ENCODE results near the gene KLK10.

The KLK10 gene

GRCh38 chr19:51025809-51026553, 6.5 kb upstream of the KLK10 start:
- DNase-seq: no peak

- no peak for DNase-seq
Measured at GRCh38 chr19:51025401-51025800, 5.9 kb upstream of the KLK10 start.

GRCh38 chr19:51024924-51025323, 5.4 kb upstream of the KLK10 start:
- peak; percentile 25 to 46 for DNase-seq

- no peak for DNase-seq
Measured at GRCh38 chr19:51023946-51024345, 4.4 kb upstream of the KLK10 start.

- no peak for DNase-seq
Measured at GRCh38 chr19:51022526-51022925, 3.0 kb upstream of the KLK10 start.

GRCh38 chr19:51020988-51021651, 1.6 kb upstream of the KLK10 start:
- peak; percentile 84 to 89 for DNase-seq

GRCh38 chr19:51018745-51019543, 565 bp downstream of the KLK10 start:
- DNase-seq: peak in 1 of 2 experiments; percentile 39

- DNase-seq: peak; percentile 38 to 81
Measured at GRCh38 chr19:51016798-51017683, 2.5 kb downstream of the KLK10 start.

GRCh38 chr19:51015691-51016267, 3.7 kb downstream of the KLK10 start:
- no peak for DNase-seq

GRCh38 chr19:51014242-51014641, 5.3 kb downstream of the KLK10 start:
- DNase-seq: no peak

- DNase-seq: no peak
Measured at GRCh38 chr19:51012661-51013190, 6.8 kb downstream of the KLK10 start.

GRCh38 chr19:51010066-51010795, 9.3 kb downstream of the KLK10 start:
- DNase-seq: no peak

GRCh38 chr19:51009061-51009891, 10.2 kb downstream of the KLK10 start:
- no peak for DNase-seq

- DNase-seq: no peak
Measured at GRCh38 chr19:51007488-51007887, 12.0 kb downstream of the KLK10 start.

- no peak for DNase-seq
Measured at GRCh38 chr19:51006406-51006805, 13.1 kb downstream of the KLK10 start.

- no peak for DNase-seq
Measured at GRCh38 chr19:51005248-51005647, 14.3 kb downstream of the KLK10 start.

GRCh38 chr19:51003316-51003715, 16.2 kb downstream of the KLK10 start:
- DNase-seq: no peak

- DNase-seq: peak in 1 of 2 experiments; percentile 68
Measured at GRCh38 chr19:51002542-51003311, 16.8 kb downstream of the KLK10 start.

GRCh38 chr19:51002089-51002532, 17.4 kb downstream of the KLK10 start:
- no peak for DNase-seq
